ENCODE data around the gene FAT1. TPM values are rescaled to one million over a fixed set of nuclear protein-coding genes. Genes with fewer than 3 reads are reported as not detected.

FAT1 gene
- total RNA-seq, 1 donor from 2014 or later = 47.1 TPM

GRCh38 chr4:186551849-186552248 is 171.8 kb downstream of the FAT1 start:
- H3K27me3 ChIP-seq = no peaks in the 10 kb centered on the region
- H3K36me3 ChIP-seq = no peaks in the 10 kb centered on the region
- intact Hi-C loops (cut with DNase I) = no loop called here
- H3K4me1 ChIP-seq = peaks cover 5% of the 10 kb centered on the region
- TF ChIP-seq POLR2A (IDR thresholded peaks at IDR 0.05) (no peak), CTCF (IDR thresholded peaks at IDR 0.05) (no peak), POLR2AphosphoS5 (IDR thresholded peaks at IDR 0.05; ENCODE audit: insufficient read depth in 1 of 2, low read depth in 1 of 2) (no peak)
- no peak overlapping the region for H3K27ac ChIP-seq
- no peaks in the 10 kb centered on the region for H3K9me3 ChIP-seq
- DNase-seq (ENCODE audit: extremely low spot score in 2 of 2) = no peak
- no peak overlapping the region for H3K4me3 ChIP-seq

GRCh38 chr4:186545436-186545835 is 178.2 kb downstream of the FAT1 start:
- Histone ChIP-seq H3K4me1 (no peaks in the 10 kb centered on the region), H3K9me3 (no peaks in the 10 kb centered on the region), H3K27ac (no peak overlapping the region), H3K27me3 (no peaks in the 10 kb centered on the region), H3K4me3 (no peak overlapping the region), H3K36me3 (no peaks in the 10 kb centered on the region)
- TF ChIP-seq POLR2A (IDR thresholded peaks at IDR 0.05) (no peak), POLR2AphosphoS5 (IDR thresholded peaks at IDR 0.05; ENCODE audit: insufficient read depth in 1 of 2, low read depth in 1 of 2) (no peak), CTCF (IDR thresholded peaks at IDR 0.05) (no peak)
- intact Hi-C loops (cut with DNase I) = no loop called here
- no peak for DNase-seq (ENCODE audit: extremely low spot score in 2 of 2)

GRCh38 chr4:186543206-186543605 is 180.4 kb downstream of the FAT1 start:
- TF ChIP-seq POLR2A (IDR thresholded peaks at IDR 0.05) (no peak), POLR2AphosphoS5 (IDR thresholded peaks at IDR 0.05; ENCODE audit: insufficient read depth in 1 of 2, low read depth in 1 of 2) (no peak), CTCF (IDR thresholded peaks at IDR 0.05) (no peak)
- intact Hi-C loops (cut with DNase I) = no loop called here
- Histone ChIP-seq H3K4me1 (no peaks in the 10 kb centered on the region), H3K4me3 (no peak overlapping the region), H3K27me3 (no peaks in the 10 kb centered on the region), H3K9me3 (no peaks in the 10 kb centered on the region), H3K27ac (no peak overlapping the region), H3K36me3 (no peaks in the 10 kb centered on the region)
- DNase-seq (ENCODE audit: extremely low spot score in 2 of 2) = no peak

GRCh38 chr4:186541801-186542200 is 181.9 kb downstream of the FAT1 start:
- Histone ChIP-seq H3K9me3 (no peaks in the 10 kb centered on the region), H3K4me3 (no peak overlapping the region), H3K27me3 (no peaks in the 10 kb centered on the region), H3K27ac (no peak overlapping the region), H3K36me3 (no peaks in the 10 kb centered on the region), H3K4me1 (no peaks in the 10 kb centered on the region)
- intact Hi-C loops (cut with DNase I) = no loop called here
- no peak for DNase-seq (ENCODE audit: extremely low spot score in 2 of 2)
- no peak for TF ChIP-seq CTCF (IDR thresholded peaks at IDR 0.05)
- no peak for TF ChIP-seq POLR2A (IDR thresholded peaks at IDR 0.05)
- TF ChIP-seq POLR2AphosphoS5 (IDR thresholded peaks at IDR 0.05; ENCODE audit: insufficient read depth in 1 of 2, low read depth in 1 of 2) = no peak

- DNase-seq (ENCODE audit: extremely low spot score in 2 of 2) = no peak
- Histone ChIP-seq H3K36me3 (no peaks in the 10 kb centered on the region), H3K27ac (no peak overlapping the region), H3K4me1 (no peaks in the 10 kb centered on the region), H3K9me3 (no peaks in the 10 kb centered on the region), H3K27me3 (no peaks in the 10 kb centered on the region), H3K4me3 (no peak overlapping the region)
- intact Hi-C loops (cut with DNase I) = no loop called here
- TF ChIP-seq CTCF (IDR thresholded peaks at IDR 0.05) = no peak
- no peak for TF ChIP-seq POLR2A (IDR thresholded peaks at IDR 0.05)
- TF ChIP-seq POLR2AphosphoS5 (IDR thresholded peaks at IDR 0.05; ENCODE audit: insufficient read depth in 1 of 2, low read depth in 1 of 2) = no peak
Measured at GRCh38 chr4:186537843-186538521, 185.7 kb downstream of the FAT1 start.
